ENCODE data around the gene PRKD2.

The PRKD2 gene

GRCh38 chr19:46741447-46741846 lies 24.5 kb upstream of the PRKD2 start (continued):
- TF ChIP-seq ZNF677 (tag by site-specific recombination; IDR thresholded peaks at IDR 0.05): no peak

GRCh38 chr19:46739290-46739771 lies 22.4 kb upstream of the PRKD2 start:
- no peak overlapping the region for H3K4me3 ChIP-seq (ENCODE audit: low read depth, low read length)
- ChIA-PET CTCF (interaction anchor here (0.6 to 1.0 kb wide), 3 partner anchors 11 to 35 kb away, joined by 4 to 5 read pairs (median 4); no protein-coding TSS in a partner anchor), POLR2A (no interaction called here)
- TF ChIP-seq ZNF704 (tag by site-specific recombination; IDR thresholded peaks at IDR 0.05) (no peak), ZNF26 (tag by site-specific recombination; IDR thresholded peaks at IDR 0.05) (no peak), SCRT2 (tag by site-specific recombination; IDR thresholded peaks at IDR 0.05) (peak; percentile 69), ZNF48 (tag by site-specific recombination; IDR thresholded peaks at IDR 0.05) (no peak), EGR2 (tag by site-specific recombination; IDR thresholded peaks at IDR 0.05; ENCODE audit: low read depth) (peak; percentile 72), ZFHX2 (tag by site-specific recombination; conservative IDR thresholded peaks at IDR 0.05) (peak; percentile 47), ZNF311 (tag by site-specific recombination; IDR thresholded peaks at IDR 0.05; ENCODE audit: borderline replicate concordance) (no peak)
- H3K9me3 ChIP-seq (ENCODE audit: control insufficient read depth, insufficient read depth, low read depth, low read length): no peaks in the 10 kb centered on the region
- no peak overlapping the region for H3K27ac ChIP-seq (ENCODE audit: extremely low read depth, low read depth, low read length)
- peaks cover 38 to 68% of the 10 kb centered on the region in 2 experiments for H3K36me3 ChIP-seq (ENCODE audit: control insufficient read depth in 2 of 2, insufficient read depth in 1 of 2, low read length in 2 of 2)
- peaks cover 3% of the 10 kb centered on the region; the same call in 1 of the 2 replicates for H3K4me1 ChIP-seq (ENCODE audit: control insufficient read depth, insufficient read depth, low read length)

- Histone ChIP-seq H3K9me3 (ENCODE audit: control insufficient read depth, insufficient read depth, low read depth, low read length) (no peaks in the 10 kb centered on the region), H3K4me3 (ENCODE audit: low read depth, low read length) (no peak overlapping the region), H3K4me1 (ENCODE audit: control insufficient read depth, insufficient read depth, low read length) (no peaks in the 10 kb centered on the region), H3K36me3 (ENCODE audit: control insufficient read depth in 2 of 2, insufficient read depth in 1 of 2, low read length in 2 of 2) (peaks cover 45 to 81% of the 10 kb centered on the region in 2 experiments), H3K27ac (ENCODE audit: extremely low read depth, low read depth, low read length) (no peak overlapping the region)
- ChIA-PET CTCF (interaction anchor here (0.5 to 1.5 kb wide), 7 partner anchors 12 to 103 kb away, joined by 3 to 5 read pairs (median 3); partner anchors contain the start of gene DACT3), POLR2A (interaction anchor here (0.7 to 0.8 kb wide), 2 partner anchors 9 to 23 kb away, joined by 3 to 4 read pairs; no protein-coding TSS in a partner anchor)
- TF ChIP-seq ZNF26 (tag by site-specific recombination; IDR thresholded peaks at IDR 0.05) (no peak), ZNF148 (tag by site-specific recombination; IDR thresholded peaks at IDR 0.05; ENCODE audit: borderline replicate concordance) (no peak), OSR2 (tag by site-specific recombination; IDR thresholded peaks at IDR 0.05) (no peak), ZNF777 (tag by site-specific recombination; IDR thresholded peaks at IDR 0.05; ENCODE audit: borderline replicate concordance) (no peak), ZNF362 (tag by site-specific recombination; IDR thresholded peaks at IDR 0.05) (no peak), ZNF792 (tag by site-specific recombination; IDR thresholded peaks at IDR 0.05) (no peak), ZNF510 (tag by site-specific recombination; IDR thresholded peaks at IDR 0.05; ENCODE audit: insufficient replicate concordance) (no peak), ZNF423 (tag by site-specific recombination; IDR thresholded peaks at IDR 0.05) (no peak), ZNF530 (tag by site-specific recombination; IDR thresholded peaks at IDR 0.05; ENCODE audit: low read depth) (no peak), ZBTB10 (tag by site-specific recombination; IDR thresholded peaks at IDR 0.05) (no peak), ZNF747 (tag by site-specific recombination; IDR thresholded peaks at IDR 0.05) (no peak)
These were observed 20.9 kb upstream of the PRKD2 start for GRCh38 chr19:46737761-46738171.
